Calu3 (cell line): Measurements from ENCODE around the gene ADIPOR2. TPM values are rescaled to one million over a fixed set of nuclear protein-coding genes. Genes with fewer than 3 reads are reported as not detected.
A peak's percentile ranks its signal among the peaks of the same experiment; 100 is the strongest.

Experiments used
- BruUV-seq: library from RNA; stranded (reverse); fragments of 400-500 nt; replicated peaks from 2 replicates; lab custom pipeline; 2021; lab: Mats Ljungman, UMichigan
- CTCF ChIA-PET: fragments of 300-600 bp; sonication (Branson Sonifier 250); formaldehyde crosslinking; loops from one replicate; lab custom pipeline; 2022; ENCODE audit warnings: antibody characterized with exemption; lab: Charles Lee
- DNase-seq: peaks from one replicate; pipeline ENCODE4 v3.0.0; 2022
- H3K27ac Mint-ChIP-seq: one replicate; pipeline ENCODE4 v1.8.0; 2022; ENCODE audit warnings: mixed read lengths; ENCODE audit not compliant: unreplicated experiment
- H3K27me3 Mint-ChIP-seq: one replicate; pipeline ENCODE4 v1.8.0; 2022; ENCODE audit warnings: mixed read lengths; ENCODE audit not compliant: unreplicated experiment
- H3K36me3 Mint-ChIP-seq: one replicate; pipeline ENCODE4 v1.8.0; 2022; ENCODE audit warnings: mild to moderate bottlenecking, moderate library complexity, mixed read lengths; ENCODE audit not compliant: insufficient read depth, unreplicated experiment
- H3K4me1 Mint-ChIP-seq: one replicate; pipeline ENCODE4 v1.8.0; 2022; ENCODE audit warnings: mild to moderate bottlenecking, low read depth, mixed read lengths; ENCODE audit not compliant: unreplicated experiment
- H3K4me3 Mint-ChIP-seq: one replicate; pipeline ENCODE4 v1.8.0; 2022; ENCODE audit warnings: mild to moderate bottlenecking, low read depth, moderate library complexity, mixed read lengths; ENCODE audit not compliant: unreplicated experiment
- H3K9me3 Mint-ChIP-seq: one replicate; pipeline ENCODE4 v1.8.0; 2022; ENCODE audit warnings: low read depth, mixed read lengths; ENCODE audit not compliant: unreplicated experiment
- intact Hi-C: fragments of 100-400 bp; cut with micrococcal nuclease; formaldehyde crosslinking; loops from one replicate; pipeline ENCODE4 v1.10.0; 2022; ENCODE audit not compliant: unreplicated experiment
- total RNA-seq: library from RNA; stranded (reverse); gene quantifications from 2 replicates; pipeline ENCODE4 v1.2.3, GENCODE V29; 2022
- TF ChIP-seq, protein P1 (sequence below): fragments of 200-600 bp; IDR thresholded peaks from one replicate; pipeline ENCODE4 v1.8.0; 2022; ENCODE audit warnings: antibody characterized with exemption; ENCODE audit not compliant: unreplicated experiment

ADIPOR2 gene
- total RNA-seq, 1 experiment from 2014 or later, result 90.3 TPM

DNA sequence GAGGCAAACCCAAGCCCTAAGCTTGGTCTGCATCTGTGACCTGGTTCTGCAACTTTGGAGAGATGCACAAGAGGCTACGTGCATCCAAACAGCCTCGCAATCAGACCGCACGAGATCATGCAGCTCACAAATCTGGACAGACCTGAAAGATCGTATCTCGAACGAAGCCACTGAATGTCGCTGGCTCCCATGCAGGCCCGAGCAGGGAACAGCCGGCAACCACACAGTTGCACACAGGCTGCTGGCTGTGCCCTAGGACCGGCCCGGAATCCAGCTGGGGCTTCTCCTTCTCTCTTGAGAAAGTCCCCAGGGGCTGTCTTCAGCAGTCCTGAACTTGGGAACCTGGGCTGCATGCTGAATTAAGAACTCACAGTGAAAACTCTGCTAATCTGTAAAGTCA lies 34.0 kb upstream of the ADIPOR2 start:
- H3K27ac Mint-ChIP-seq, result no peak overlapping the region
- intact Hi-C loops, result no loop called here

DNA sequence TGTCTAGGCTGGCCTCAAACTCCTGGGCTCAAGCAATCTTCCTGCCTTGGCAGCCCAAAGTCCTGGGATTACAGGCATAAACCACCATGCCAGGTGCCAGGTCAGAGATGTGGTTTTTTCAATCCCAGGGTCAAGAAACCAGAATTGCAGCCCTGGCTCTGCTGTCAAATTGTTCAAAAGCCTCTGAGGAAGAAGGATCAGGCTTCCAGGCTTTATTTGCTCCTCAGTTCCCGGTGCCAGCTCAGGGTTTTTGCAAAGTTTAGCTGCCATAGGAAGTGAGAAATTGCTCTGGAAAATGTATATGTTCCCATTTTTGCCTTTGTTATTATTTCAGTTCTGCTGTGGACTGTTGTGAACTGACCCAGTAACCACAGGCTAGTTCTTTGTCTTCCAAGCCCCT lies 33.2 kb upstream of the ADIPOR2 start:
- Mint-ChIP-seq H3K27ac (no peak overlapping the region), H3K9me3 (no peaks in the 10 kb centered on the region), H3K36me3 (peaks cover 21% of the 10 kb centered on the region), H3K27me3 (no peaks in the 10 kb centered on the region), H3K4me3 (no peak overlapping the region), H3K4me1 (peaks cover 12% of the 10 kb centered on the region)
- intact Hi-C loops, result no loop called here
- DNase-seq, result no peak
- CTCF ChIA-PET, result interaction anchor here (0.9 kb wide), 1 partner anchor 14 kb away, joined by 4 read pairs; no protein-coding TSS in a partner anchor
- BruUV-seq, result no TSS peak
- TF ChIP-seq, protein P1, sequence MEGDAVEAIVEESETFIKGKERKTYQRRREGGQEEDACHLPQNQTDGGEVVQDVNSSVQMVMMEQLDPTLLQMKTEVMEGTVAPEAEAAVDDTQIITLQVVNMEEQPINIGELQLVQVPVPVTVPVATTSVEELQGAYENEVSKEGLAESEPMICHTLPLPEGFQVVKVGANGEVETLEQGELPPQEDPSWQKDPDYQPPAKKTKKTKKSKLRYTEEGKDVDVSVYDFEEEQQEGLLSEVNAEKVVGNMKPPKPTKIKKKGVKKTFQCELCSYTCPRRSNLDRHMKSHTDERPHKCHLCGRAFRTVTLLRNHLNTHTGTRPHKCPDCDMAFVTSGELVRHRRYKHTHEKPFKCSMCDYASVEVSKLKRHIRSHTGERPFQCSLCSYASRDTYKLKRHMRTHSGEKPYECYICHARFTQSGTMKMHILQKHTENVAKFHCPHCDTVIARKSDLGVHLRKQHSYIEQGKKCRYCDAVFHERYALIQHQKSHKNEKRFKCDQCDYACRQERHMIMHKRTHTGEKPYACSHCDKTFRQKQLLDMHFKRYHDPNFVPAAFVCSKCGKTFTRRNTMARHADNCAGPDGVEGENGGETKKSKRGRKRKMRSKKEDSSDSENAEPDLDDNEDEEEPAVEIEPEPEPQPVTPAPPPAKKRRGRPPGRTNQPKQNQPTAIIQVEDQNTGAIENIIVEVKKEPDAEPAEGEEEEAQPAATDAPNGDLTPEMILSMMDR, result no peak

More for the DNA sequence above, 34.0 kb upstream of the ADIPOR2 start:
- TF ChIP-seq, protein P1, result no peak
- H3K4me3 Mint-ChIP-seq, result no peak overlapping the region
- no peak for DNase-seq
- CTCF ChIA-PET, result interaction anchor here (0.9 kb wide), 1 partner anchor 13 kb away, joined by 4 read pairs; no protein-coding TSS in a partner anchor
- H3K27me3 Mint-ChIP-seq, result peaks cover 6% of the 10 kb centered on the region
- BruUV-seq, result no TSS peak
- no peaks in the 10 kb centered on the region for H3K9me3 Mint-ChIP-seq
- H3K36me3 Mint-ChIP-seq, result peaks cover 14% of the 10 kb centered on the region
- H3K4me1 Mint-ChIP-seq, result peaks cover 12% of the 10 kb centered on the region

DNA sequence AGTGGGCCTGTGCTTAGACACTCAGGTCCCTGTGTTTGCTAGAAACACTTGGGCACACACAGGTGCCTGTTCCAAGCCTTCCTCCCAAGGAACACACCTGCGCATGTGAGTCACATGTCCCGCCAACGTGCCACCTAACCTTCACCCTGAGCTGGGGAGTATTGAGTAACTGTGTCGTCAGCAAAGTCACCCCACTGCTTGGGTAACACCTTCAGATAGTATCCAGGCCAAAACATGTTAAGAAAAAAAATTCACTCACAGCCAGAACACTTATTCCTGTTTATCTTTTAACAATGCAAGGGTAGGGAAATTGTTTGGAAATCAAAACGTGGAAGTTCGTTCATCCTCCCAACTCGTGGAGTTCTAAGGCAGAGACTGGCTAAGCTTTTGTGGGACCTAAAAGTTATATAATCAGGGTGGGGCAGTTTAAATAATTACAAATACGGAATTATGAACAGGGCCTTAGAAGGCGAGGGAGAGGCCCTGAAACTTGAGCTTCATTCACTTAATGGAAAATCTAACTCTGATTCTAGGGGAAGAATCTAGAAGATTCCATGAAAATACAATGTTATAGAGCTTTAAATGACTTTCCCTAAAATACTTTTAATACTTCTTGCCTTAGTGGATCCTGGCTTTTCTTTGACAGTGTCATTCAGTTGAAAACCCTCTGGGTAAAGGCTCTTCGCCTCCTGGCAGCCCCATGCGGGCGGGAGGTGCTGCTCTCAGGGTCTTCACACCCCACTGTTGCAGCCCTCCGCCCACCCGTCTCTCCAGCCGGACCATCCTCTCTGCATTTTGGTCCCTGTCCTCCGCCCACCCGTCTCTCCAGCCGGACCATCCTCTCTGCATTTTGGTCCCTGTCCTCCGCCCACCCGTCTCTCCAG lies 30.3 kb upstream of the ADIPOR2 start:
- peaks cover 22% of the 10 kb centered on the region for H3K4me1 Mint-ChIP-seq
- H3K9me3 Mint-ChIP-seq, result no peaks in the 10 kb centered on the region
- H3K4me3 Mint-ChIP-seq, result peak overlapping the region; percentile 37
- CTCF ChIA-PET, result interaction anchor here (0.6 to 1.7 kb wide), 8 partner anchors 9 to 131 kb away, joined by 3 to 5 read pairs (median 4); partner anchors contain the start of gene ADIPOR2
- H3K36me3 Mint-ChIP-seq, result peaks cover 27% of the 10 kb centered on the region
- intact Hi-C loops, result no loop called here
- H3K27ac Mint-ChIP-seq, result peak overlapping the region; percentile 98
- H3K27me3 Mint-ChIP-seq, result no peaks in the 10 kb centered on the region
- BruUV-seq, result TSS peak; percentile 51
- TF ChIP-seq, protein P1, result no peak
- peak; percentile 80 for DNase-seq

DNA sequence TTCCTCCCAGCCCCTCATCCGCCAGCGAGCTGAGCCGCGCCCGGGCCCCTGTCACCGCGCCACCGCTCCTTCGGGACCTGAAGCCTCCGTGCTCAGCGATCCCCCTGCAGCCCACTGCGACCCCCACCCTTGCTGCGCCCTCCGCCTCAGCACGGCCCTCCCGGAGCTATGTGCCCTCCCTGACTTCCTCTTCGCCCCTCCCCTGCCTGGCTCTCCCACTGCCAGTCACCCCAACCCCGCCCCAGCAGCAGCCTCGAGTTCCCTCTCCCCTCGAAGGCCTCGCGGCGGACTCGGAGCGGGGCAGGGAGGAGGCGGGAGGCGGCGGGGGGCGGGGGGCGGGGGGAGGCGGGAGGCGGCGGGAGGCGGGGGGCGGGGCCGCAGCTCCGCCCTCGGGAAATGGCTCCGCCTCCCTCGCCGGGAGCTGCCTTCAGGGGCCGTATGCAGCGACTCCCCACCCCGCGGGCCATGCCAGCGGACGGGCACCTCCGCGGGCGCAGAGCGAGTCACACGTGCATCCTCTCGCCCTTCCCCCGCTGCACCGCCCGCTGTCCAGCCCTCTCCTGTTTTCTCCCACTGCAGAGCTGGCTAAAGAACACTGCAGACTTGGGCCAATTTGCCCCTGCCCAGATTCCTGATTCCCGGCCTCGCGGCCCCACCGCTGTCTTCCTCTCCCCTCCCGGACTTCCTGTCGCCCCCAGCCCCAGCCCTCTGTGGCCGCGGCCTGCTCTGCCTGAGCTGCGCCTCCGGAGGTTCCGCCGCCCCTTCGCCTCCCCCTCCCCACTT lies 29.1 kb upstream of the ADIPOR2 start:
- H3K36me3 Mint-ChIP-seq, result peaks cover 27% of the 10 kb centered on the region
- peaks cover 25% of the 10 kb centered on the region for H3K4me1 Mint-ChIP-seq
- DNase-seq, result peak; percentile 95
- H3K4me3 Mint-ChIP-seq, result peak overlapping the region; percentile 60
- no TSS peak for BruUV-seq
- no peaks in the 10 kb centered on the region for H3K9me3 Mint-ChIP-seq
- H3K27me3 Mint-ChIP-seq, result no peaks in the 10 kb centered on the region
- intact Hi-C loops, result no loop called here
- H3K27ac Mint-ChIP-seq, result peak overlapping the region; percentile 81
- CTCF ChIA-PET, result interaction anchor here (0.6 to 1.7 kb wide), 8 partner anchors 9 to 130 kb away, joined by 3 to 6 read pairs (median 4); partner anchors contain the start of gene ADIPOR2
- TF ChIP-seq, protein P1, result no peak
